Measurements from ENCODE around the gene IGFBP2.

The IGFBP2 gene

DNA sequence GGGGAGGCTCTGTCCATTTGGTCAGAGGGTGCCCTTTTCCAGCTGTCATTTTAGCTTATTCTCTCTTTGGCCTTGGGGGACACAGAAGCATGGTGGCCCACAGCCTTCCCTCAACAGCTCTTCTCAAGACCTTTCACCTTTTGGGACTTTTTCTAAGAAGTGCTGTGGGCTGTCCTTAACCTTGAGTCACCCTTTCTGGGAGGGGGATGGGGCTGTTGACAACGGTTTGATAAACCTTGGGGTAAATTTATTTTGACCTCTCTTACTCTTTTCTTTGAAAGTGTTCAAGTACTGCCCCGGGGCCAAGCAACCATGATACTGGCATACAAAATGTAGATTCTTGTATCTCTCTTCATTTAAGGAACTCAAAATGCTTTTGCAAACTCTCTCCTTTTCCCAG, 48.5 kb downstream of the IGFBP2 start:
- Histone ChIP-seq H3F3A (ENCODE audit: insufficient read depth) (no peaks in the 10 kb centered on the region), H2AFZ (ENCODE audit: low read depth, low read length, severe bottlenecking) (no peak overlapping the region)

DNA sequence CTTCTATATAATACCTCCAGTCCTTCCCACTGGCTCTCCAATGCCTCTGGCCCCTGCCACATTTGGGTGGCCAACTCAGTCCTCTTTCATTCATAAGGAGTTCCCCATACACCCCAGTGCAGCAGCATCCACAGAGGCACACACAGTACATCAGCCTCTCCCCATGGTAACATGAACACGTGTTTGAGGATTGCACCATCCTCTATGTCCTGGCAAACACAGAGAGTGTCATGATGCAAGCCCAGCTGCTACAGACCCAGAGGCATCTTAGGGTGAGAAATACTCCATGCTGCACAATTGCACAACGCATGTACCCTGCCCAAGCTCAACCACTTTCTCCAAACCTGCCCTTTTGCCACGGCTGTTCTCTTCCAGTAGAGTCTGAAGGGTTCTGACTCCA, 50.6 kb downstream of the IGFBP2 start:
- Histone ChIP-seq H3K9ac (ENCODE audit: low read length) (no peak overlapping the region), H3F3A (ENCODE audit: insufficient read depth) (no peaks in the 10 kb centered on the region), H3K4me3 (ENCODE audit: insufficient read depth, low read length, poor library complexity, severe bottlenecking) (no peak overlapping the region), H3K9me3 (ENCODE audit: insufficient read depth, low read length) (no peaks in the 10 kb centered on the region), H3K79me2 (ENCODE audit: insufficient read depth, low read length) (no peaks in the 10 kb centered on the region), H3K36me3 (ENCODE audit: low read length) (no peaks in the 10 kb centered on the region), H3K9me2 (replicated peaks; ENCODE audit: insufficient read depth, low read length) (no peaks in the 10 kb centered on the region), H2AFZ (ENCODE audit: low read depth, low read length, severe bottlenecking) (no peak overlapping the region), H3K27me3 (ENCODE audit: low read length) (no peaks in the 10 kb centered on the region), H3K27ac (ENCODE audit: low read depth, low read length) (no peak overlapping the region), H3K4me2 (ENCODE audit: low read depth, low read length, poor library complexity, severe bottlenecking) (no peak overlapping the region), H4K20me1 (ENCODE audit: low read depth, low read length) (no peaks in the 10 kb centered on the region)
- TF ChIP-seq, protein P1, sequence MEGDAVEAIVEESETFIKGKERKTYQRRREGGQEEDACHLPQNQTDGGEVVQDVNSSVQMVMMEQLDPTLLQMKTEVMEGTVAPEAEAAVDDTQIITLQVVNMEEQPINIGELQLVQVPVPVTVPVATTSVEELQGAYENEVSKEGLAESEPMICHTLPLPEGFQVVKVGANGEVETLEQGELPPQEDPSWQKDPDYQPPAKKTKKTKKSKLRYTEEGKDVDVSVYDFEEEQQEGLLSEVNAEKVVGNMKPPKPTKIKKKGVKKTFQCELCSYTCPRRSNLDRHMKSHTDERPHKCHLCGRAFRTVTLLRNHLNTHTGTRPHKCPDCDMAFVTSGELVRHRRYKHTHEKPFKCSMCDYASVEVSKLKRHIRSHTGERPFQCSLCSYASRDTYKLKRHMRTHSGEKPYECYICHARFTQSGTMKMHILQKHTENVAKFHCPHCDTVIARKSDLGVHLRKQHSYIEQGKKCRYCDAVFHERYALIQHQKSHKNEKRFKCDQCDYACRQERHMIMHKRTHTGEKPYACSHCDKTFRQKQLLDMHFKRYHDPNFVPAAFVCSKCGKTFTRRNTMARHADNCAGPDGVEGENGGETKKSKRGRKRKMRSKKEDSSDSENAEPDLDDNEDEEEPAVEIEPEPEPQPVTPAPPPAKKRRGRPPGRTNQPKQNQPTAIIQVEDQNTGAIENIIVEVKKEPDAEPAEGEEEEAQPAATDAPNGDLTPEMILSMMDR (IDR thresholded peaks at IDR 0.05; ENCODE audit: insufficient read depth, low read length, poor library complexity, severe bottlenecking), result no peak
- no peak for TF ChIP-seq EZH2phosphoT487 (conservative IDR thresholded peaks at IDR 0.05; ENCODE audit: low read length)

More for the DNA sequence above, 48.5 kb downstream of the IGFBP2 start:
- Histone ChIP-seq H3K9ac (ENCODE audit: low read length) (no peak overlapping the region), H3K79me2 (ENCODE audit: insufficient read depth, low read length) (no peaks in the 10 kb centered on the region), H3K36me3 (ENCODE audit: low read length) (no peaks in the 10 kb centered on the region), H3K4me3 (ENCODE audit: insufficient read depth, low read length, poor library complexity, severe bottlenecking) (no peak overlapping the region), H3K27me3 (ENCODE audit: low read length) (no peaks in the 10 kb centered on the region), H3K27ac (ENCODE audit: low read depth, low read length) (no peak overlapping the region), H3K9me2 (replicated peaks; ENCODE audit: insufficient read depth, low read length) (no peaks in the 10 kb centered on the region), H3K4me2 (ENCODE audit: low read depth, low read length, poor library complexity, severe bottlenecking) (no peak overlapping the region), H4K20me1 (ENCODE audit: low read depth, low read length) (no peaks in the 10 kb centered on the region), H3K9me3 (ENCODE audit: insufficient read depth, low read length) (no peaks in the 10 kb centered on the region)
- TF ChIP-seq, protein P1 (IDR thresholded peaks at IDR 0.05; ENCODE audit: insufficient read depth, low read length, poor library complexity, severe bottlenecking), result no peak
- TF ChIP-seq EZH2phosphoT487 (conservative IDR thresholded peaks at IDR 0.05; ENCODE audit: low read length), result no peak

- Histone ChIP-seq H3K4me2 (ENCODE audit: low read depth, low read length, poor library complexity, severe bottlenecking) (no peak overlapping the region), H3K9me3 (ENCODE audit: insufficient read depth, low read length) (no peaks in the 10 kb centered on the region), H3F3A (ENCODE audit: insufficient read depth) (no peaks in the 10 kb centered on the region), H3K27ac (ENCODE audit: low read depth, low read length) (no peak overlapping the region), H3K36me3 (ENCODE audit: low read length) (no peaks in the 10 kb centered on the region), H3K4me3 (ENCODE audit: insufficient read depth, low read length, poor library complexity, severe bottlenecking) (no peak overlapping the region), H3K9ac (ENCODE audit: low read length) (no peak overlapping the region), H3K9me2 (replicated peaks; ENCODE audit: insufficient read depth, low read length) (no peaks in the 10 kb centered on the region), H4K20me1 (ENCODE audit: low read depth, low read length) (no peaks in the 10 kb centered on the region), H3K27me3 (ENCODE audit: low read length) (no peaks in the 10 kb centered on the region), H2AFZ (ENCODE audit: low read depth, low read length, severe bottlenecking) (no peak overlapping the region), H3K79me2 (ENCODE audit: insufficient read depth, low read length) (no peaks in the 10 kb centered on the region)
- no peak for TF ChIP-seq EZH2phosphoT487 (conservative IDR thresholded peaks at IDR 0.05; ENCODE audit: low read length)
- TF ChIP-seq, protein P1 (IDR thresholded peaks at IDR 0.05; ENCODE audit: insufficient read depth, low read length, poor library complexity, severe bottlenecking), result no peak
Observed at GRCh38 chr2:216685327-216685875, 52.2 kb downstream of the IGFBP2 start.
